Muscle of leg (tissue), 16 donors: Measurements from ENCODE around the gene PFKFB4. TPM values are rescaled to one million over a fixed set of nuclear protein-coding genes. Genes with fewer than 3 reads are reported as not detected.

ENCODE experiments used
- DNase-seq: peaks from one replicate; pipeline ENCODE4 v3.0.0; 2013
- H3K27ac ChIP-seq: one replicate; pipeline ENCODE4 v1.5.1; 2013; ENCODE audit warnings: mild to moderate bottlenecking, low read length, control low read depth
- H3K27me3 ChIP-seq: one replicate; pipeline ENCODE4 v1.6.1; 2013; ENCODE audit warnings: low read length; ENCODE audit not compliant: control insufficient read depth, insufficient read depth
- H3K36me3 ChIP-seq: one replicate; pipeline ENCODE4 v1.6.1; 2013; ENCODE audit warnings: low read length; ENCODE audit not compliant: control insufficient read depth, insufficient read depth
- H3K4me1 ChIP-seq: one replicate; pipeline ENCODE4 v1.6.1; 2013; ENCODE audit warnings: low read length; ENCODE audit not compliant: control insufficient read depth, insufficient read depth
- H3K4me3 ChIP-seq: one replicate; pipeline ENCODE4 v1.5.1; 2013; ENCODE audit warnings: low read length, control low read depth
- H3K9me3 ChIP-seq: replicated peaks from 2 replicates; pipeline ENCODE4 v1.6.1; 2013; ENCODE audit warnings: low read depth, low read length; ENCODE audit not compliant: control insufficient read depth
- WGBS: methylation state at CpG from one replicate; pipeline ENCODE4 v1.1.5; 2013; ENCODE audit warnings: missing lambda C conversion rate; ENCODE audit not compliant: insufficient coverage; 5-methylcytosine and 5-hydroxymethylcytosine counted together
- long read RNA-seq, 11 donors: transcript quantifications; one replicate each; lab custom pipeline, GENCODE V29; 2026
- polyA plus RNA-seq, 8 donors: library from polyadenylated mRNA; unstranded; fragments of 120-200 nt; gene quantifications; one replicate each; pipeline versions ENCODE4 v1.2.1 to v1.2.3, GENCODE V29; 2013; ENCODE audit warnings: inconsistent platforms in 1 of 8, low replicate concordance in 1 of 8; ENCODE audit not compliant: insufficient read length in 8 of 8, insufficient read depth in 1 of 8
- total RNA-seq: library from RNA; stranded (reverse); fragments of 120-200 nt; gene quantifications from one replicate; pipeline ENCODE4 v1.2.4, GENCODE V29; 2013

Gene PFKFB4
- total RNA-seq (5.5 TPM), polyA plus RNA-seq (1 to 10 TPM; 3.7 to 5.9 (median 4.7) TPM)
- long read RNA-seq, donor 1, result 0 reads
- long read RNA-seq, donor 2, result 0 reads
- long read RNA-seq, donor 3, result 0 reads
- long read RNA-seq, donor 4, partial matches to known transcripts, result 0 of 1 reads
- long read RNA-seq, donor 4, other reads (novel, unspliced or antisense), result 0 of 1 reads
- long read RNA-seq, donor 5, result 0 reads
- long read RNA-seq, donor 6, result 0 reads
- long read RNA-seq, donor 7, partial matches to known transcripts, result 0 of 1 reads
- long read RNA-seq, donor 7, other reads (novel, unspliced or antisense), result 0 of 1 reads
- long read RNA-seq, donor 8, result 0 reads
- long read RNA-seq, donor 9, partial matches to known transcripts, result 0 of 1 reads
- long read RNA-seq, donor 9, other reads (novel, unspliced or antisense), result 0 of 1 reads
- long read RNA-seq, donor 10, result 0 reads
- long read RNA-seq, donor 11, partial matches to known transcripts, result 0 of 2 reads
- long read RNA-seq, donor 11, other reads (novel, unspliced or antisense), result 0 of 2 reads

DNA sequence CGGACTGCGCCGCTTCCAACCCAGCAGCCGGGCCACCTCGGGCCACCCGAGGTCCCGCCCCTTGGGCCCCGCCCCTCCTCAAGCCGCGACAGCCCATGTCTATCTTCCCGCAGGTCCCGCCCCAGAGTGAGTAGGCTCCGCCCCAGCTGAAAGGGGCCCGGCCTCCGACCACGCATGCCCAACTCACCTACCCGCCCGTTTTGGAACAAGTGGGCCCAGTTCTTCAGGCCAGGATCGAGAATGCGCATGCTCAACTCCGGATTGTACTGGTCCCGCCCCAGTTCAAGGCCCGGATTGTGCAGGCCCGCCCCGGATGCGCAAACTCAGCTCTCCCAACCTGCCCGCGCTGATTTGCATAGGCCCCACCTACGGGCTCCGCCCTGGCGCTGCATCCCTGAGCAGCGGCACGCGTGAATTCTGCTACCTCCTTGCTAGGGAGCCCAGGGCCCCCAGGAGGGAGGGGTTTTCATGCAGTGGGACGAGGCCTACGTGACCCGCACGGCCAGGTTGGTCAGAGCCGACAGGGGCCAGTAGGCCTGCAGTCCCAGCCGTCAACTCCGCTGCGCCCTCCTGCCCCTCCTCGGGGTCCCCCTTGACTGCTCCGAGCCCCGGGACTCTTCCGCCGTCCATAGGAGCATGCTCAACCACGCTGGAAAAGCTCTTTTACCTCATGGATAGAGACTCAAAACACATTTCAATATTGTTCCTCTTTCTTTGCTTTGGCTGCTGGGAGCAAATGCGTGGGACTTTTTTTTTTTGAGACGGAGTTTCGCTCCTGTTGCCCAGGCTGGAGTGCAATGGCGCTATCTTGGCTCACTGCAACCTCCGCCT lies at the start of gene PFKFB4:
TSS of gene PFKFB4 (minus strand) at position 8 of the 831 bp plus-strand sequence. CDS start 26 bp downstream, outside the sequence.
- DNase-seq, result peak; percentile 100
- H3K27ac ChIP-seq, result peak within 1 kb of the TSS; percentile 77
- under 1% methylated on average over 51 of the region's 53 CpGs for whole genome bisulfite sequencing
- H3K4me1 ChIP-seq, result peaks cover 58% of the 10 kb centered on the region
- H3K27me3 ChIP-seq, result no peaks in the 10 kb centered on the region
- H3K4me3 ChIP-seq, result peak within 1 kb of the TSS; percentile 48
- no peaks in the 10 kb centered on the region for H3K9me3 ChIP-seq
- peaks cover 5% of the 10 kb centered on the region for H3K36me3 ChIP-seq

DNA sequence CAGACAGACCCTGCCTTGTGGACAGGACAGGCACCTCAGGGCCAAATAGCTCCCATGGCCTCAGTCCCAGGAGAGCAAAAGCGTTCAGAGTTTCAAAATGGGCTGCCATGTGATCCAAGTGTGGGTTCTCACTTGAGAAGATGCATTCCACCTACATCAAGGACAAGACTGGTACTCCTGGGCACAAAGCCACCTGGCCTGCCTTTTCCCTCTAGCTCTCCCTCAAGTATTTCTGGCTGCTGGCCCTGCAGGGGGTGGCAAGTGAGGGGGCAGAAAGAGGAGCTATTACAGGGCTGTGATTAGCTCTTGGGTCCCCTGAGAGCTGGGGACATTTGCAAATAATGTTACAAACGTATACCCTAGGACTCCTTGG lies 45.0 kb upstream of the PFKFB4 start:
- Histone ChIP-seq H3K9me3 (no peaks in the 10 kb centered on the region), H3K27me3 (no peaks in the 10 kb centered on the region), H3K27ac (no peak overlapping the region), H3K4me3 (no peak overlapping the region), H3K36me3 (peaks cover 90% of the 10 kb centered on the region), H3K4me1 (peaks cover 29% of the 10 kb centered on the region)
- WGBS, result 60% methylated on average over 1 of the region's 2 CpGs
- DNase-seq, result no peak

DNA sequence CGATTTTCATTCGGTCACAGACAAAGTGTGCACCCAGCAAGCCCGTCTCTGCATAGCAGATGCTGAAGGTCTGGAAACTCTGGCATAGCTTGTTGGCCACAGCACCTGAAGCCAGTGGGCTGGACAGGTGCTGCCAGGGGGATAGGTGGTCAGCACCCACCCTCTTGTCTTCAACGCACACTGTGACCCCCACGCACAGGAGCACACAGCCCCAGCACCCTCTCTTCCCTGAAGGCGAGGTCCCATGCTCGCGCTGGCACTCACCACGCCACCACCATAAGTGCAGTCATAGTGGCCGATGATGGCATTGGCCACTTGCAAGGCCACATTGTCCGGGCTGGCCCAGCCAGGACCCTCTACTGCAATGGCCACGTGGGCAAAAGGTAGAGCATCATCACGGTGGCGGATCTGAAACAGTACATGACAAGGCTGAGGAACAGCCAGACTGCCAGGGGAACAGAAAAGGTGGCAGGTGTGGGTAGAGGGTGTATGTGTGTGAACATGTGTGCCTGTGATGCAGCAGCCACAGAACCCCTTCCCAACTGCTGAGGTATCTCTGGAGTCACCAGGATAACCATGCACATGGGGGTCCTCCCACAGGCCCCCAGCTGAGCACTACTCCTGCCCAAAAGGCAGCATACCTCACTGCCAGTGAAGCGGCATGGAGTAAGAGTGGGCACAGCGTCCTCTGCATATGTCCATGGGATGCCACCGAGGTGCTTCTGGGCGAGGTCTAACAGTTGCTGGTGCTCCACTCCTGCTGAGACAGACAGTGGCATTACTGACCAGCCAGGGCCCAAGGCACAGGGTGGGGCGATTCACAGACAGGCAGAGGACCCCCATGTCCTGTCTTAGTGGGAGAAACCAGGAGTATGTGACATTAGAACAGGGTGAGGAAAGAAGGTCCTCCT lies 44.4 kb upstream of the PFKFB4 start:
- peaks cover 29% of the 10 kb centered on the region for H3K4me1 ChIP-seq
- DNase-seq, result no peak

DNA sequence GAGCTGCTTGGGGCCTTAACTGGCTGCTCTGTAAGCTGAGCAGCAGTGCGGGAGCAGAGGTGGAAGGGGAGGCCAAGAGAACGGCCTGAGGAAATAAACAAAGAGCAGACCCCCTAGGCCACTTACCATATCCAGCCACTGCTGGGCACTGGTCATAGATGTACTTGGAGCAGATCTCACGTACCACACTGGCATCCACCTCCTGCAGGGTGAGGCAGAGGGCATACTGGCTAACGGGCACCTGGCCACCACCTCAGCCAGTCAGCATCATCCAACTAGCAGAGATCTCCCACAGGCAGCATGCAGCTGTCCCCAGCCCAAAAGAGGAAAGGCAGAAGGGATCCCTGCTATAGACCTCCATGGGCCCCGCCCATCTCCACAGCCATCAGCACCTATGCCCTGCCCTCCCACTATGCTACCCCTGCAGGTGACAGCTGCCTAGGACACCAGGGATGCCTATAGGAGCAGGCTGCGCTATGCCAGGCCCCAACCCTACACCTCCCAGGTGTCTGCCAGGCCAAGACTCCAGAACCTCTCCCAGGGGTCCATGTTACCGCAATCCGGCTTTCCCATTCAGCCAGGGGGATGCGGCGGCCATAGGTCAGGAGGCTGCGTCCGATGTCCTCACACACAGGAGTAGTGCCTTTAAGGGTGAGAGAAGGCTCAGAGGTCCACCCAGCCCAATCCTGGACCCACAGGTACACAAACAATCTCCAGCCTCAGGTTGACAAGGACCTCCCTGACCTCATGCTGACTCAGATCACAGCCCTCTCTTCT lies 43.1 kb upstream of the PFKFB4 start:
- Histone ChIP-seq H3K27me3 (peaks cover 12% of the 10 kb centered on the region), H3K9me3 (no peaks in the 10 kb centered on the region), H3K4me3 (no peak overlapping the region), H3K27ac (peak overlapping the region; percentile 88), H3K36me3 (peaks cover 75% of the 10 kb centered on the region), H3K4me1 (peaks cover 42% of the 10 kb centered on the region)
- no peak for DNase-seq
- 93% methylated on average over 3 of the region's 12 CpGs for WGBS

More for the DNA sequence above, 44.4 kb upstream of the PFKFB4 start:
- Histone ChIP-seq H3K4me3 (no peak overlapping the region), H3K9me3 (no peaks in the 10 kb centered on the region), H3K27me3 (peaks cover under 1% of the 10 kb centered on the region), H3K27ac (no peak overlapping the region), H3K36me3 (peaks cover 87% of the 10 kb centered on the region)
- WGBS, result 93% methylated on average over 13 of the region's 19 CpGs

DNA sequence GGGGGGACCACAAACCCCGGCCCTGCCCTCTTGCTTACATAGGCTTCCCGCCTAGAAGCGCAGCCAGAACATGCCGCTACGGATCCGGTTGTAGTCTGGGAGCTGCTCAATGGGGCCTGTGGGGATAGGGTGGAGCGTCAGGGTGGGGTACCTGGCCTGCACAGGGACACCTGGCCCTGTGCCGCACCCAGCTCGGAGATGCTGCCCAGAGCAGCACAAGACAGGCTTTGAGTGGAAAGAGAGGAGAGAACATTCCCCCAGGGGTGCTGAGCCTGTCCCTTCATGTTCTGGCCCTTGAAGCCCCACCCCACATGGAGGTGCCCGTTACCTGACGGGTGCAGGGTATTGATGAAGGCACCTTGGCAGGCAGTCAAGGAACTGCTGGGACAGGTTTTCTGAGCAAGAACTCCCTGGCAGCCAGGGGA lies 42.5 kb upstream of the PFKFB4 start:
- H3K9me3 ChIP-seq, result no peaks in the 10 kb centered on the region
- H3K27ac ChIP-seq, result peak overlapping the region; percentile 88
- WGBS, result 55% methylated on average over 11 of the region's 11 CpGs
- no peak for DNase-seq
- peaks cover 18% of the 10 kb centered on the region for H3K27me3 ChIP-seq
- H3K36me3 ChIP-seq, result peaks cover 69% of the 10 kb centered on the region
- H3K4me3 ChIP-seq, result no peak overlapping the region
- H3K4me1 ChIP-seq, result peaks cover 45% of the 10 kb centered on the region

DNA sequence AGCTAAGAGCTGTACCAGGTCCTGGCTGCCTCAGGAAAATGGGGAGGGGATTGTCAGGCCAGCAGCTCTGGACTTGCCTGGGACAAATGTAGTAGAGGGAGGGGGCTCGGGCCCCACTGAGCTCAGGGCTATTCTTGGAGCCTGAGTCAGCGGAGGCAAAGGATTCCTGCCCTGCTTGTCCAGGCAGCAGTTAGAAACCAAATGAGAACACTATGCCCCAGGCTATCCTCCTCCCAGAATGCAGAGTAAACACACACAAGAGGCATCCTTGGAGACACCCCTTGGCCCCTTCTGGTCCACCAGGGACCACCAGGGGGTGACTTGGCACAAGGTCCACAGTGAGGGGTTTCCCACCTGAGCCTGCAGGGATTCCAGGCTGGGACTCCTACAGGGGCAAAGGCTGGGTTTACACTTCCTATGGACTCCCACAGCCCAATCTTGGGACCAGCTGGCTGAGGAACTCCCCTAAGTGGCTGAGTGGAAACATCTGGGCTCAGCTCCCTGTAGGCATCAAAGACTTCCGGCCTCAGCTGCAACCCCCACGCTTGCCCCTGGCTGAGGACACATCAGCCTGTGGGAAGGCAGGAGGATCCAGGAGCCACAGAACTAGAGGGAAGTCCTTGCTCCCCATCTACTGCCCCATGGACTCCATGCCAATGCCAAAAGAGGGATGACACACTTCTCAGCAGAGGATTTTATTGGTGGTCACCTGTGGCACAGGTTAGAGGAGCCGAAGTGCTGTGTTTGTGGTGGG lies 41.9 kb upstream of the PFKFB4 start:
- H3K27me3 ChIP-seq, result peaks cover 24% of the 10 kb centered on the region
- H3K27ac ChIP-seq, result peak overlapping the region; percentile 88
- H3K9me3 ChIP-seq, result no peaks in the 10 kb centered on the region
- peaks cover 45% of the 10 kb centered on the region for H3K4me1 ChIP-seq
- DNase-seq, result peak; percentile 76
- H3K4me3 ChIP-seq, result no peak overlapping the region
- H3K36me3 ChIP-seq, result peaks cover 63% of the 10 kb centered on the region
- 52% methylated on average over 3 of the region's 5 CpGs for WGBS

DNA sequence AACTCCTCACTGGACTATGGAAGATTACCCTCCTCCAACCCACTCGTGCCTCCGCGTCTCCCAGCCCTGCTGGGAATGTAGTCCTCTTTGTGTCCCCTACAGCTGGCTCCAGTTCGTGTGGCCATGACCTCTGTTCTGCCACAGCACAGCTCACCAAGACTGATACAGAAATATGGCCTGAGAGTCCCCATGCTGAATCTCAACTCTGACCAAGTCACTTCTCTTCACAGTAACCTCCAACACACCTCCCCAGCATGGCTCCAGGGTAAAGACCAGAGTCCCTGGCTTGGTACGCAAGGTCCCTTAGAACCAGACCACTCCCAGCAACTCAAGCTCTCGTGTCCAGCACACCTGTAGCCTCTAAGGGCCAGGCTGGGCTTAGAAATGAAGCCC lies 40.8 kb upstream of the PFKFB4 start:
- H3K27me3 ChIP-seq, result peaks cover 30% of the 10 kb centered on the region
- H3K4me1 ChIP-seq, result peaks cover 45% of the 10 kb centered on the region
- peaks cover 53% of the 10 kb centered on the region for H3K36me3 ChIP-seq
- WGBS, result 73% methylated on average over 6 of the region's 6 CpGs
- peak overlapping the region; percentile 88 for H3K27ac ChIP-seq
- H3K4me3 ChIP-seq, result no peak overlapping the region
- no peaks in the 10 kb centered on the region for H3K9me3 ChIP-seq
- DNase-seq, result no peak

DNA sequence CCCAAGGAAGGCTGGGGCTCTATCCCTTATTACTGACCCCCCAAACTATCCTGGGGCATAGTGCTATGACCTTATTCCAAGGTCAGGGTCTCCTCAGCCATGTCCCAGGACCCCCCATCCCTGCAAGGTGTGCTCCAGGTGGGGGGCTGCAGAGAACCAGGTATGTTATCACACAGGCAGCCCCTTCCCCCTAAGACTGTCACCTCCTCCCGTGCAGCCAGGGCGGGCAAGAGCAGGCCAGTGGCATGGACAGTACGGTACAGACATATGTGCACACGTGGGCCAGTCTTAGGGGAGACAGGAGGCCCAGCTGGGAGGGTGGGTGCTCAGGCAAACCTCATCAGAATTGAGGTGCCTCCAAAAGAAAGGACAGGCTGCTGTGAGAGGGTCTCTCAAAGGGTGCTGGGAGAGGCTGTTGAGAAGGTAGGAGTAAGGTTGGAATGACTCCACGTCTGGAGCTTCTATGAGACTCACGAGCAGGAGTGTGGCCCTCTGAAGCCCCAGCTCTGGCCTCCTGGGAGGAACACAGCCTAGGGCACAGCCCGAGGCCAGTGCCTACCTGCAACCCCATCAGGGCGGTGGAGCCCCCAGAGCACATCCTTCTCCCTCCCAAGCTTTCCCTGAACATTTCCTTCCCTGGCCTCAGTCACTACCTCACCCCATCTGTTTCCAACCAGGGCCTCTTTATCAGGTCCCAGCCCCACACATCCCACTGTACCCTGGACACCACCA lies 40.2 kb upstream of the PFKFB4 start:
- WGBS, result 71% methylated on average over 7 of the region's 8 CpGs
- H3K9me3 ChIP-seq, result no peaks in the 10 kb centered on the region
- H3K36me3 ChIP-seq, result peaks cover 49% of the 10 kb centered on the region
- peak overlapping the region; percentile 3 for H3K27ac ChIP-seq
- H3K27me3 ChIP-seq, result peaks cover 30% of the 10 kb centered on the region
- H3K4me3 ChIP-seq, result no peak overlapping the region
- no peak for DNase-seq
- peaks cover 45% of the 10 kb centered on the region for H3K4me1 ChIP-seq
